Adrenal gland (tissue), 12 donors: Measurements from ENCODE around the gene MAL. TPM values are rescaled to one million over a fixed set of nuclear protein-coding genes. Genes with fewer than 3 reads are reported as not detected.

ENCODE experiments used
- DNase-seq, 7 donors: peaks; one replicate each; pipeline ENCODE4 v3.0.0-alpha.2; 2019 to 2020
- H3K27ac ChIP-seq, 5 donors: fragments of 200-600 bp; sonication (generic) in 4 of 5; 1 replicate in 3 of 5; 2 replicates in 2 of 5; pipeline versions ENCODE4 v1.5.1 to v1.8.0; 2016 to 2020; ENCODE audit warnings: mild to moderate bottlenecking in 1 of 5
- H3K27me3 ChIP-seq: fragments of 200-600 bp; 2 replicates; pipeline ENCODE4 v1.8.0; 2021
- H3K36me3 ChIP-seq, 2 donors: fragments of 200-600 bp; replicated peaks in 1 of 2; 1 replicate in 1 of 2; 2 replicates in 1 of 2; pipeline versions ENCODE4 v1.5.1 to v1.8.0; 2018 to 2022
- H3K4me1 ChIP-seq, 2 donors: fragments of 200-600 bp; replicated peaks in 1 of 2; 1 replicate in 1 of 2; 2 replicates in 1 of 2; pipeline versions ENCODE4 v1.5.1 to v1.8.0; 2018 to 2021
- H3K4me3 ChIP-seq, 4 donors: fragments of 200-600 bp; sonication (generic) in 3 of 4; one replicate each; pipeline ENCODE4 v1.5.1; 2016 to 2018
- H3K9me3 ChIP-seq, 3 donors: fragments of 200-600 bp; sonication (generic) in 1 of 3; replicated peaks in 1 of 3; 1 replicate in 2 of 3; 2 replicates in 1 of 3; pipeline versions ENCODE4 v1.5.1 to v1.8.0; 2016 to 2021
- POLR2A ChIP-seq, 2 donors: fragments of 450-650 bp; IDR thresholded peaks; one replicate each; pipeline ENCODE4 v1.6.1; 2017; ENCODE audit warnings: antibody characterized with exemption in 2 of 2, mild to moderate bottlenecking in 2 of 2, moderate library complexity in 1 of 2
- WGBS, 4 donors: extraction: QIAGEN DNeasy Blood & Tissue Kit in 2 of 4; methylation state at CpG; one replicate each; pipeline versions ENCODE4 v1.1.5 to v1.1.7; 2013 to 2017; 5-methylcytosine and 5-hydroxymethylcytosine counted together
- intact Hi-C, 2 donors: fragments of 100-400 bp; cut with DNase I; formaldehyde crosslinking; loops; one replicate each; pipeline versions ENCODE4 v1.14.1 to v1.15.0; 2022 to 2023
- polyA plus RNA-seq, 3 donors: library from polyadenylated mRNA; stranded (reverse); fragments of 200-250 nt in 2 of 3; fragments of 350-450 nt in 1 of 3; fragmentation: Illumina TruSeq in 1 of 3; extraction: RNeasy Lipid Tissue Mini Kit (QIAGEN cat#74804) in 1 of 3; gene quantifications; one replicate each; pipeline ENCODE4 v1.2.3, GENCODE V29; 2013 to 2014
- total RNA-seq, 9 donors: library from RNA; depleted of rRNA in 4 of 9; stranded (reverse); fragments of >200 nt in 4 of 9; fragments of 120-200 nt in 1 of 9; fragmentation: NEBNext Ultra II Directional in 1 of 9; extraction: Animal tissue kit (Norgen Biotek cat#: 25700) in 1 of 9; gene quantifications; one replicate each; pipeline versions ENCODE4 v1.1.0 to v1.2.4, GENCODE V29; 2013 to 2023
- TF ChIP-seq, protein P1 (sequence below), 6 experiments: fragments of 450-650 bp in 4 of 6; fragments of 200-600 bp in 2 of 6; sonication (generic) in 1 of 6; IDR thresholded peaks; 1 replicate in 5 of 6; 2 replicates in 1 of 6; pipeline versions ENCODE4 v1.5.1 to v1.8.0; 2016 to 2021; ENCODE audit warnings: antibody characterized with exemption in 6 of 6, mild to moderate bottlenecking in 2 of 6, moderate library complexity in 1 of 6
- donor health status: healthy with polysubstance abuse.
- donor health status: Bipolar disorder and iron deficiency.
- donor health status: DM: yes; HTN: yes; CAD: no.
- donor health status: DM: no; HTN: no; CAD: no.
- donor health status: DM: no; HTN: no; CAD: no.
- donor health status: DM: yes; HTN: yes; CAD: no.

The MAL gene
- total and polyA plus RNA-seq, 12 donors = 0.32 to 4.5 (median 0.68) TPM; not detected in 4

DNA sequence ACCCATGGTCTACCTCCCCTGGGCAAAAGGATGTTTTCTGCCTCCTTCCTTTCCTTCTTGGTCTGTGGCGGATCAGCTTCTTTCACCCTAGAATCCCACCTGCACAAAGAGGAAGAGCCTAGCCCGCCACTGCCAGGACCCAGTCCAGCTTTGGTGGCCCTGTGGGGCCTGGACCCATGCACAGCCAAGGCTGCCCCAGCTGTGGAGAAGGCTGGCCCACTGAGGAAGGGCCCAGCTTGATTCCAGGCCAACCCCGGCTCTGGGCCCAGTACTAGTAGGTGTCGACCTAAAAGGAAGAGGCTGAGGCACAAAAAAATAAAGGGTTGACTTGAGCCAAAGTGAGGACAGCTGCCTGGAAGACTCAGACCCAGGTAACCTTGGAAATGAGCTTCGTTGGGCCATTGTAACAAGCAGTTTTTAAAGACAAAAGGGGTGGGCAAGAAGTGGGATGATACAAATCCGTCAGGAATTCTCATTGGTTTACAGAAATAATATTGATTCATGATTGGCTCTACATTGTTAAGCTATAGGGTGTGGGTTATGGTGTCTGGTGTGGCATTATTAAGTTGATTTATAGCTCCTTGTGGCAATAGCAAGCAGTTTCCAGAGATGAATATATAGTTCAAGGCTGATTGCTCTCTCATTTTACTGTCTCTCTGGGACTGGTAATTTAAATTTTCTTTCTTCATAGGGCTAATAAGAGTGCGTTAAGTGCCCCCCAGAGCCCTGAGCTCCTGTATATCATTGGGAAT lies 29.8 kb upstream of the MAL start:
- Histone ChIP-seq H3K4me3 (no peak overlapping the region), H3K9me3 (no peaks in the 10 kb centered on the region), H3K36me3 (no peaks in the 10 kb centered on the region), H3K27ac (no peak overlapping the region), H3K27me3 (peaks cover 24% of the 10 kb centered on the region), H3K4me1 (no peaks in the 10 kb centered on the region)
- DNase-seq = no peak
- 52 to 59% (median 56%) methylated on average over 6 to 7 of the region's 7 CpGs for WGBS, 4 donors
- intact Hi-C loops = no loop called here
- TF ChIP-seq, protein P1, sequence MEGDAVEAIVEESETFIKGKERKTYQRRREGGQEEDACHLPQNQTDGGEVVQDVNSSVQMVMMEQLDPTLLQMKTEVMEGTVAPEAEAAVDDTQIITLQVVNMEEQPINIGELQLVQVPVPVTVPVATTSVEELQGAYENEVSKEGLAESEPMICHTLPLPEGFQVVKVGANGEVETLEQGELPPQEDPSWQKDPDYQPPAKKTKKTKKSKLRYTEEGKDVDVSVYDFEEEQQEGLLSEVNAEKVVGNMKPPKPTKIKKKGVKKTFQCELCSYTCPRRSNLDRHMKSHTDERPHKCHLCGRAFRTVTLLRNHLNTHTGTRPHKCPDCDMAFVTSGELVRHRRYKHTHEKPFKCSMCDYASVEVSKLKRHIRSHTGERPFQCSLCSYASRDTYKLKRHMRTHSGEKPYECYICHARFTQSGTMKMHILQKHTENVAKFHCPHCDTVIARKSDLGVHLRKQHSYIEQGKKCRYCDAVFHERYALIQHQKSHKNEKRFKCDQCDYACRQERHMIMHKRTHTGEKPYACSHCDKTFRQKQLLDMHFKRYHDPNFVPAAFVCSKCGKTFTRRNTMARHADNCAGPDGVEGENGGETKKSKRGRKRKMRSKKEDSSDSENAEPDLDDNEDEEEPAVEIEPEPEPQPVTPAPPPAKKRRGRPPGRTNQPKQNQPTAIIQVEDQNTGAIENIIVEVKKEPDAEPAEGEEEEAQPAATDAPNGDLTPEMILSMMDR (IDR thresholded peaks at IDR 0.05) = no peak
- TF ChIP-seq POLR2A (IDR thresholded peaks at IDR 0.05) = no peak

DNA sequence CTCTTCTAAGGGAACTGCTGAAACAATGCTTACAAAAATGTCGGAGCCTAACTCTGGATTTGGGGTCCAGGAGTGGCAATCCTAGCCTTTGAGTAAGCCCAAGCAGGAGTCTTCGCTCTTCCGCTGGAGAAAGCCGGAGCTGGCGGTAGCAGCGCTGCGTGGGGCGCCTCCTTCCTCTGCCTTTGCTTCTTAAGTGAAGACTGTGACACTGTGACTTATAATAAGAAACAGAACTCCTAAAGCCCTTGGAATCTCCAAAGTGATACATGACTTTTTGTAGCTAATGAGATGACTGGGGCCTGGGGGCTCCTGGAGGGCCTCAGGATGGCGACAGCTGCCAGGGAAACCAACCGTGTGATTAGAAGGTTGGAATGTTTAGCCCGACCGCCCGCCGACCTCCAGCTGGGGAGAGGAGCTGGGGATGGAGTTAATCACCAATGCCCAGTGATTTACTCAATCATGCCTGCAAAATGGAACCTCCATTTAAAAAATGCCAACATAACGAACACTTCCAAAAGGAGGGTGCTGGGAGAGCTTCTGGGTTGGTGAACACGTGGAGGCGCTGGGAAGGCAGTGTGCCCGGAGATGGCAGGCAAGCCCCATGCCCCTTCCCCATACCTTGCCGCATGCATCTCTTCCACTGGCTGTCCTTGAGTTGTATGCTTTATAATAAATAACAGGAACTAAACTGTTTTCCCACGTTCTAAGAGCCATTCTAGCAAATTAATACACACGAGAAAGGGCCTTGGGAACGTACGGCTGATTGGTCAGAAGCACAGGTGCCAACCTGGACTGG lies 29.0 kb upstream of the MAL start:
- 45 to 60% (median 55%) methylated on average over 20 to 23 of the region's 23 CpGs for WGBS, 4 donors
- DNase-seq = no peak
- Histone ChIP-seq H3K9me3 (no peaks in the 10 kb centered on the region), H3K27ac (no peak overlapping the region), H3K4me3 (no peak overlapping the region), H3K27me3 (peaks cover 24% of the 10 kb centered on the region), H3K4me1 (no peaks in the 10 kb centered on the region), H3K36me3 (no peaks in the 10 kb centered on the region)
- intact Hi-C loops = no loop called here
- TF ChIP-seq POLR2A (IDR thresholded peaks at IDR 0.05) = no peak
- TF ChIP-seq, protein P1 (IDR thresholded peaks at IDR 0.05) = no peak

DNA sequence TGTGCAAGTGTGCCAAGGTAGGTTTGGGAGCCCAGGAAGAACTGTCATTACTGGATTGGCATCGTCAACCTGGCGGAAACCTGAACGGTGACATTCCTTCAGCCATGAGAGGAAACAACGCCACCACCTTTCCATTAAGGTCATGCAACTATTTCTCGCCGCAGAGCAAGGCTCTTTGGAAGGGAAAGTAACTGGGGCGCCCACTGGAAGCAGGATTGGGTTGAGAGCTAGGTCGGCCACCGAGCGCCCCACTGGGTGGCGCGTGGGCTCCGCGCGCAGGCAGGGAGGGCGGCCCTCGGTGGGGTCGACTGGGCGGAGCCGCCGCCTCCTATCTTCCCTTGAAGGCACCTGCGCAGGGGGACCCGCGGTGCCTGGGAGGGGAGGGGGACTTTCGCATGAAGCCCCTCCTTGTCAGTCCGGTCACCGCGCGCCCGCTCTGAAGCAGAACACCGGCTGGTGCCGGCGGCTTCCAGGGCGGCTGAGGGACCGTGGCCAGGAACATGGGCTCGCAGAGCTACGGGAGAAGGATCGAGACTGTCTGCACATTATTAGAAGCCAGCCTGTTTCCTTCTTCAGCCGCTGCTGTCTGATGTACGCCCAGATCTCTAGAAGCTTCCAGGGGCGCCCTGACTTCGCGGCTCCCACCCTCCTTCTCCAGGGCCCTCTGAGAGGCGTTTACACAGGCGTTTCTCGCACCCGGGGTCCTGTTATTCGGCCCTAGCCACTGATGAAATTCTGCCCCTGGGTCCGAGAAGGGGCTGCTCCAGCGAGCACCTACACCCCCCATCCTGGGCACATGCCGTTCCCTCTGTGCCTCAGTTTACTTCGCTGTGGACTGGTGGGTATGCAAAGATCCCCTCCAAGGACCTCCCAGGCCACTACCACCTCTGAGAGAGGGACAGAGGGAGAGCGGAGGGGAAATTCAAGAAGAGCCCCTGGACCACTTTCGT lies 27.3 kb upstream of the MAL start:
- peaks cover 24% of the 10 kb centered on the region for H3K27me3 ChIP-seq
- TF ChIP-seq POLR2A (IDR thresholded peaks at IDR 0.05) = no peak
- TF ChIP-seq, protein P1 (IDR thresholded peaks at IDR 0.05) = no peak
- DNase-seq = no peak

More for the DNA sequence above, 27.3 kb upstream of the MAL start:
- intact Hi-C loops = no loop called here
- H3K4me1 ChIP-seq = no peaks in the 10 kb centered on the region
- H3K36me3 ChIP-seq = no peaks in the 10 kb centered on the region
- H3K27ac ChIP-seq = no peak overlapping the region
- no peak overlapping the region for H3K4me3 ChIP-seq
- 21 to 30% (median 26%) methylated on average over 30 to 54 of the region's 54 CpGs for WGBS, 4 donors
- no peaks in the 10 kb centered on the region for H3K9me3 ChIP-seq
